Activated CD4-positive, CD25-positive, alpha-beta regulatory T cell treated with anti-CD3 and anti-CD28 coated beads, Interleukin-2, amount 50 U/mL, for 16 hours (primary cell): ENCODE data around the gene PDXDC1.
"Not testable (repeated sequence)": the region's sequence is repeated elsewhere in the genome, so short reads cannot be mapped to it uniquely, and the experiment has no call there.

Experiments
- DNase-seq: peaks from one replicate; pipeline ENCODE4 v3.0.0-alpha.2; 2020; ENCODE audit warnings: low read depth, low spot score

Gene PDXDC1

DNA sequence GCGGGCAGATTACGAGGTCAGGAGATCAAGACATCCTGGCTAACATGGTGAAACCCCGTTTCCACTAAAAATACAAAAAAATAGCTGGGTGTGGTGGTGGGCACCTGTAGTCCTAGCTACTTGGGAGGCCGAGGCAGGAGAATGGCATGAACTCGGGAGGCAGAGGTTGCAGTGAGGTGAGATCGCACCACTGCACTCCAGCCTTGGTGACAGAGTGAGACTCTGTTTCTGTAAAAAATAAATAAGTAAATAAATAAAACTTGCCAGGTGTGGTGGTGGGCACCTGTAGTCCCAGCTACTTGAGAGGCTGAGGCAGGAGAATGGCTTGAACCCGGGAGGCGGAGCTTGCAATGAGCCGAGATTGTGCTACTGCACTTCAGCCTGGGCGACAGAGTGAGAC, 38.1 kb downstream of the PDXDC1 start:
- not testable (repeated sequence) for DNase-seq

DNA sequence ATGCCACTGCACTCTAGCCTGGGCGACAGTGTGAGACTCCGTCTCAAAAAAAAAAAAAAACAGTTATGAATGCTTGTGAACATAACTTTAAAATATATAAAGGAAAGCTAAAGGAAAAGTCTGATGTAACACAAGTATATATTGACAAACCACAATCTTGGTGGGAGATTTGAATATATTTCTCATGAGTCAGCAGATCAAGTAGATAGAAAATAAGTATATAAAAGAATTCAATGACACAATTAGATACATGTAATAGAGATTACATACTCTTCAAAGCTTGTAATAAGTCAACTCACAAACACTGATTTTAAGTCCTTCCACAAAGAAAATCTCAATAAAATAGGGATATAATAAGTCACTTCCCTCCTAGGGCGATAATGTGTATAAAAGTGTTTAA, 40.8 kb downstream of the PDXDC1 start:
- DNase-seq = not testable (repeated sequence)

DNA sequence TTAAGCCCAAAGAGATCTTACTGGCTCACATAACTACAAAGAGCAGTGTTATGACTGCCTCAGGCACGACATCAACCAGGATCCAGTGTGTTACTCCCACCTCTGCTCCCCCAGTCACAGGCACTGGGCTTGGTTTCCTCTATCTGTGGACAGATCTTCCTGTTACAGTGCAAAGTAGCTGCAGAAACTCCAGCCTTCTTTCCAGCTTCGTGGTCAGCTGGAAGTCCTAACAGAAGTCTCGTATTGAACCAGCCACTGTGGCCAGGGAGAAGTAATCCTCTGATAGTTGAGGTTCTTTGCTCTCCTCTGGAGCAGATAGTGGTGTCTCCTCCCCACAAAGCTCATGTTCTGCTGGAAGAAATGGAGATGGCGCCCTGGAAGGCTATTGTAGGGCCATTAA, 41.5 kb downstream of the PDXDC1 start:
- DNase-seq = not testable (repeated sequence)

DNA sequence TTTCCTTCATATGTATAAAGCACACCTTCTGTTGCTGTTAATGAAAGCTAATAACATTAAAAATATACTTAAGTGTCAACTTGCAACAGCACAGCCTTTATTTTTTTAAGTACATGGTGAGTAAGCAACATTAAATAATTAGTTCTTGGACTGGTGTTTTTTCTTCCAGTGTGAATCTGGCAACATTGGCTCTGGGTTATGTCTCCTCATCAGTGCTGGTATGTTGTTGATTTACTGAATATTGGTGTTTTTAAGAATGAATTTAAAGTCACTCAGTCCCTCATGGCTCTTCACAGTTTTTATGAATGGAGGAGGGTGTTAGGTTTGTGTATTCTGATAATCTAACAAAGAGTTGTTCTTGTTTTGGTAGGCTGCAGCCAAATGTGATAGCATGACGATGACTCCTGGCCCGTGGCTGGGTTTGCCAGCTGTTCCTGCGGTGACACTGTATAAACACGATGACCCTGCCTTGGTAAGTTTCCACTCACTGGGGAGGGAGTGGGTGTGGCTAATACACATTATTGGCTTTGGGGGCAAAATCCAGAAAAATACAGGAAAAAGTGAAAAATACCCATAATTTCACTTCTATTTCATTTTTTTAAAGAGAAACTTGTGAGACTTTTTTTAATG, 42.2 kb downstream of the PDXDC1 start:
- DNase-seq = not testable (repeated sequence)

DNA sequence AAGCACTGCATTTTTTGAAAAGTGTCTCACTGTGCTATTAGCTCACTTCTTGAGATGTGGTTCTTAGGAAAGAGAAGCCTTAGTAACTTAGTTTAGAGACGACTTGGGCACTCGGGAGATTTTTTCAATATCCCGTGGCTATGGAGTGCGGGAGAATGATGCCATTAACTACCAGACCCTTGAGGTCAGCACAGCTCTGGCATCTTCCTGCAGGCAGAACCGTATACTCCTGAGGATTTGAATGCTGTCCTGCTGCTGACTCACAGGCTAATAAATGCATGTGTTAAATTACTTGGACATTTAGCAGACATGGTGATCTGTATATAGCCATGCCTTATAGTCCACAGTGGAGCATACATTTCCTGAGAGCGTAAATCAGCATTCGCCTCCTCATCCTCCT, 46.6 kb downstream of the PDXDC1 start:
- not testable (repeated sequence) for DNase-seq

DNA sequence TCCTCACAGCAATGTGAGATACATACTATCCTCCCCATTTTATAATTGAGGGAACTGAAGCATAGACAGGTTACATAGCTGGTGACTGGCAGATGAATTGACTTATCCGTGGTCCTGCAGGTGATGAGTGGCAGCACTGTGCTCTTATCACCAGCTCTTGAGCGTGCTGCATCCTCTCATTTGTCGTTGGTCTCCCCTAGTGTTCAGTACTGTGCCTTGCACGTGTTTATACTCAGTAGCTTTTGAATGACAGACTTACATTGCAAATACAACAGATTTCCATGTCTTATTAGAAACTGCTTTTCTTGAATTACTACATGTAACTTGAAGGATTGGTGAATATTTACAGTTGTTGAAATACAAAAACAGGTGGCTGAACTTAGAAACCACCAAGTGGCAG, 47.4 kb downstream of the PDXDC1 start:
- not testable (repeated sequence) for DNase-seq

DNA sequence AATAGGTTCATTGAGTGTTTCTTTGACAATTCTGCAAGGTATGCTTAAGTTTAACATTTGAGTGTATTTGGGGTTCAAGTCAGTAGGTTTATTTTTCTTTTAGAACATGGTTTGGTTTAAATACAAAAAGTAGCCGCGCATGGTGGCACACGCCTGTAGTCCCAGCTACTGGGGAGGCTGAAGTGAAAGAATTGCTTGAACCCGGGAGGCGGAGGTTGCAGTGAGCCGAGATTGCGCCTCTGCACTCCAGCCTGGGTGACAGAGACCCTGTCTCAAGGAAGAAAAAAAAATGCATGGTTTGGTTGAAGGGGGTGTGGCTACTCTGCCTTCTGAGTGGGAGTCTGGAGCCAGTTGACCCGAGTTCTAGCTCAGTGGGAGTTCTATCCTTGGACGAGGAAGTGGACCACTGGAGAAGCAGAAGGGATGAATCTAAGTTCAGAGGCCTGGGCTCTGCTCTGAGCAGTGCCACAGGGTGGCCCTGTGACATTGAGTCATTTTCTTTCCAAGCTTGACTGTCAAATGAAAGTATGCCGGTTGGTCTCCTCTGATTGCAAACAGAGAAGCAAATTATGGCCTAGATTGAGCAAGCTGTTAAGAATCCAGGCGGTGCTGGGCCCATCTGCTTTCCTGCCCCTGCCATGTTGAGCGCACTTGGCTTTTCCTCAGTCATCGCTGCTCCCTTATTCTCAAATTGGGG, 48.7 kb downstream of the PDXDC1 start:
- DNase-seq = not testable (repeated sequence)

DNA sequence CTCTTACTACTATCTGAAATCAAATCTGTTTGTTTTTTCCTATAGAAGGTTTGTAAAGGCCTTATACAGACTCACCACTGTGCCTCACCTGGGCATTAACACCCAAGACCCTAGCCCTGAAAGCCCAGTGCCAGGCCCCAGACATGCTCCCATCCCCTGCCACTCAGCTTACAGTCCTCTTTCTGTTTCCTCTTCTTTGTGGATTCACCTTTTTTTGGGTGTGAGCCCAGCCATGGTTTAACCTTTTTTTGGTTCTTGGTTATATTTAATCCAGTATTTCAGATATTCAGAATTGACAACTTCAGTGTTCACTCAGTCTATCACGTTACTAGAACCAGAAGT, 50.0 kb downstream of the PDXDC1 start:
- DNase-seq = not testable (repeated sequence)

DNA sequence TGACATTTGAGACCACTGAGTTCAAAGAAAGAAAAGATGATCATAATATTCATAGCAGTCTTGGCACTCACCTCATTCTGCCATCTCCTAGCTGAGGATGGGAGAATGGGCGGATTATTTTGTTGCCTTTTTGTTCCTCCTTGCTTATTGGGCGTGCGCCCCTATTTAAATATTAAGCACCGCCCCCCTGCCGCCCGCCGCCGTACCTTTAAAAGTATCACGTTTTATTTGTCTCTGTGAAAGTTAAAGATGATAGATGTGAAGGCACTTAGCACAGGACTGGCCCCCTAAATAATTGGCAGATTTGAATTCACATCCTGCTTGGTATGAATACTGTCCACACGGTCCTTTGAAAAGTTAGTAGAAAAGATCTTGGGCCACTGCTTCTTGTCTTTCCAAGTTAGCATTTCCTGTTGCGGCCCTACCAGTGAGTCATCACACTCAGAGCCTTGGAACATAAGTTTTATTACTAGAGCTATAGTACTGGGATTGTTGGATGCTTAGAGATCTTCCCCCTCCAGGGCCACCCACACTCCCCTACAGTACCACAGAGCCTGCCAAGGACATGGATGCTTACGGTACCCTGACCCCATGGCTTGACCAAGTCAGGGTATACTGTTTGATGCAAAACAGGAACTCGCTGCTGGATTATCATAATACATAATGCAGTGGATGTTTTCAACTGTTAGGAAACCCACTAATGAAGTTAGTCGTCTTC, 50.6 kb downstream of the PDXDC1 start:
- DNase-seq = not testable (repeated sequence)

DNA sequence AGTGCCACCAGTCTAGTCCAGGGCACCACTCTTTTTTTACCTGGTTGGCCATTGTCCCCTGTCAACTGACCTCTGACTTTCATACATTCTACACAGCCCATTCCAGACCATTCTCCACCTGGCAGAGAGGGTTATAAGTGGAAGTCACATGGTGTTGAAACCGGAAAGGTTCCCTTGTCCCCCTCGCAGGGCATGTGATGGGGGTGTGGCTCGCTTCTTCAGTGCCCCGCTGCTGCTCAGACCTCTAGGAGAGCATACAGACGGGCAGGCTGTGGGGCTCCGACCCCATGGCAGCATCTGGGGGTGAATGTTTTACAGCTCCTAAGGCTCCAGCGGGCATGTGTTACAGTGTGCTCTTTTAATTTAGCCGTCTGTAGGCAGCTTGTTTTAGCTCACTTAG, 52.2 kb downstream of the PDXDC1 start:
- not testable (repeated sequence) for DNase-seq

DNA sequence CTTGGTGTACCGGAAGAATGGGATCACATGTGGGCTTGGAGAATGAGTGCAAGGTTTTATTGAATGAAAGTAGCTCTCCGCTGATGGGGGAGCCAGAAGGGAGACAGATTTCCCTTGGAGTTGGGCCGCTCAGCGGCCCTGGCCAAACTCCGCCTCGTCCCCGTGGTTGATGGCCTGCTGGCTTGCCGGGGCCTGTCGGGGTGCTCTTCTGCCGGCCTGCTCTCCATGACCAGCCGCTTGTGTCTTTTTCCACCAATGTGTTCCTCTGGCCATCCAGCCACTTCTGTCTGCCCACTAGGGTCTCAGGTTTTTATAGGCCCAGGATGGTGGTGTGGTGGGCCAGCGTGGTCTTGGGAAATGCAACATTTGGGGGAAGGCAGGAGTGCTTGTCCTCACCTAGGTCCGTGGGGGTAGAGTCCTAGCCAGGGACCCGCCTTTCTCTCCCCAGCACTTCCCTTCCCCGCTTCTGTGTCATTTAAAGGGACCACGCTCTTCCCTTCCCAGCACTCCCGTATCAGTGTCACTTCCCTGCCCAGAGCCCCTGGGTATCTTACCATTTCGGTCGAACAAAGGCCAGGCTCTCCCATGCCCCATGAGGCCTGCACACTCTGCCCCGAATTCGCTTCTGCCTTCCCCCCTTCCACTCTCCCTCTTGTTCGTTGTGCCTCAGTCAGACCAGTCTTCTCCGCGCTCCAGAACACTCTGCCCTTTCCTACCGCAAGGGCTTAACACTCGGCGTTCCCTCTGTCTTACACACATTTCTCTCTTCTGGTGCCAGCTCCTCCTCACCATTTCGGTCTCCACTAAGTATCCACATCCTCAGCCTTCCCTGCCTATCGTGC, 52.9 kb downstream of the PDXDC1 start:
- DNase-seq = not testable (repeated sequence)

DNA sequence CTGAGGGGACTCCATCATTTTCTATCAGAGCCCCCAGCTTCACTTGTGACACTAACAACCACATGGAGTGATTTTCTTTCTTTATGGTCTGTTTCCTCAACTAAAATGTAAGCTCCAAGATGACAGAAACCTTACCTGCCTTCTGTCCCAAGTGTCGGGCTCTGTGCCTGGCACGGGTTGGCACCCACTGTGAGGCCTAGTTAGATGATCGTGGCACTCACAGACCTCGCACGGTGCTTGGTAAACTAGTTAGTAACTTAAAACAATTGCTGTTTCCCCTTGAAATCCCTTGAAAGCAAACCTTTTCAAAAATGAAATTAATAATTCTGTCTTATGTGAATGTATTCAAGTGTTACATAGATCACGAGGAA, 53.5 kb downstream of the PDXDC1 start:
- not testable (repeated sequence) for DNase-seq

DNA sequence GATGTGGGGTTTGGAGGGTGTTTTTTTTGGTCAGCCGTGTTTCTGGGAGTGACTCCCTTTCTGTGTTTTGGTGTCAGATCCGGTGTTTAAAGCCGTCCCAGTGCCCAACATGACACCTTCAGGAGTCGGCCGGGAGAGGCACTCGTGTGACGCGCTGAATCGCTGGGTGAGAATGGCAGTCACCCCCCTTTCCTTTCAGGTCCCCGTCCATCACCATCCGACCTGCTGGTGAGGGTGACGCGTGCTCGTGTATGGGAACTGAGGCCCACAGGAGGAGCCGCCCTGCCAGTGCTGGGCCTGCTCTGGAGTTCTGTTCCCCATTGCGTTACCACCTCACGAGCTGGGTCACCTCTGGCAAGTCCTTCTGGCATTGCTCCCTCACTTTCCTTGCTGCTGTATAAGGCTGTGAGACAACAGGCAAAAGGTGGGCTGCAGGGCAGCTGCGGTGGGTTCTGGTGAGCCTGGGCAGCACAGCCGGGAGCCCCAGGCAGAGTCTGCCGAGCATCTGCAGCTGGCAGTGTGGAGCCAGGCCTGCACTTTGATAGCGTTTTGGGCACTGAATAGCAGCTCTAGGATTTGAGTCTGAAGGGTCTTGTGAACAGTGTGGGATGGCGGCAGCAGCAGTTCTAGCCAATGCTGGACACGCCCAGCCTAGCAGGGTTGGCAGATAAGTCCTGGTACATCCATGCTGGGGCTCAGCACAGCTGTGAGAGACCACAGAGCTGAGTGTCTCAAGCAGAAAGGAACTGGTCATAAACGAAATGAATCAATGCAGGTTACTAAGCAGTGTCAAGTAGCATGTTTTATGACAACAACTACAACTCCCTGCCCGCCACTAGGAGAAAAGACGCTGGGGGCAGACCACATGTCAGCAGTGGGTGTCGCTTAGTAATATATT, 54.2 kb downstream of the PDXDC1 start:
- DNase-seq = not testable (repeated sequence)

DNA sequence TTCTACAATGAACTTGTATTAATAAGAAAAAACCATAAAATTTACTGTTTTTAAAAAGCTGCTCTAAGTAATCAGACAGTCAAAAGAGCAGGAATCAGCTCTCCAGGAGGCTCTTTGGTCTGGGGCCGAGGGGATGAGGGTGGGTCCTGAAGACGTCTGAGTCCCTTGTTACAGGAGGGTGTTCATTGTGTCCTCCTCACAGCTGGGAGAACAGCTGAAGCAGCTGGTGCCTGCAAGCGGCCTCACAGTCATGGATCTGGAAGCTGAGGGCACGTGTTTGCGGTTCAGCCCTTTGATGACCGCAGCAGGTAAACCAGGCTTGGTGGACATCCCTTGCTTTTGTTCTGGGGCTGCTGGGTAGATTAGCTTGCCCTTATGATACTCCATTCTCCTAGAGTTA, 54.9 kb downstream of the PDXDC1 start:
- DNase-seq = not testable (repeated sequence)

DNA sequence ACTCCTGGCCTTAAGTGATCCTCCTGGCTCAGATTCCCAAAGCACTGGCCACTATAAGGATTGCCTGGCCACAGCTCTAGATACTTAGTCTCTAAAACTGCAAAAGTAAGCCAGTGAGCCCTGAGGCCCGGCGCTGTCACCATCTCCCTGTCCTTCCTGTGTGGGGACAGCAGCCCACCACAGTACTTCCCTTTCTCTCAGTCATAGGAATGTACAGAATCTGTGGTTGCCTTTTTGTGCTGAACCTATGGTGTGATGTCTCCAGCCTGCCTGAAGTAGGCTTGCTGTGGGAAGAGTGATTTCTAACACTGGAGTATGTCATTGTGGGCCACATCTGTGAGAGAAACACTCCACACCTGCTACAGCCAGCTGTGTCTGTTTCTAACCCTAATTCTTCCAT, 56.4 kb downstream of the PDXDC1 start:
- DNase-seq = no peak

DNA sequence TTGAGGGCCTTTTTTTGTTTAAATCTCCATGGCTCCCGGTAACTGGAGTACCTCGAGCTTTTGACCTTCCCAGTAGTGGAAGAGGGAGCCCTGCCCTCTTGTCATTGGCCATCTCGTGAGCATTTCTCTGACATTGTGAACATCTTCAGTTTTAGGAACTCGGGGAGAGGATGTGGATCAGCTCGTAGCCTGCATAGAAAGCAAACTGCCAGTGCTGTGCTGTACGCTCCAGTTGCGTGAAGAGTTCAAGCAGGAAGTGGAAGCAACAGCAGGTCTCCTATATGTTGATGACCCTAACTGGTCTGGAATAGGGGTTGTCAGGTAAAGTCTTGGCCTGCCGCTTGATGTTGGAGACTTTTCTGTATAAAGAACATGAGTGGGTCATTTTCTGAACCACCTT, 56.8 kb downstream of the PDXDC1 start:
- DNase-seq = no peak

DNA sequence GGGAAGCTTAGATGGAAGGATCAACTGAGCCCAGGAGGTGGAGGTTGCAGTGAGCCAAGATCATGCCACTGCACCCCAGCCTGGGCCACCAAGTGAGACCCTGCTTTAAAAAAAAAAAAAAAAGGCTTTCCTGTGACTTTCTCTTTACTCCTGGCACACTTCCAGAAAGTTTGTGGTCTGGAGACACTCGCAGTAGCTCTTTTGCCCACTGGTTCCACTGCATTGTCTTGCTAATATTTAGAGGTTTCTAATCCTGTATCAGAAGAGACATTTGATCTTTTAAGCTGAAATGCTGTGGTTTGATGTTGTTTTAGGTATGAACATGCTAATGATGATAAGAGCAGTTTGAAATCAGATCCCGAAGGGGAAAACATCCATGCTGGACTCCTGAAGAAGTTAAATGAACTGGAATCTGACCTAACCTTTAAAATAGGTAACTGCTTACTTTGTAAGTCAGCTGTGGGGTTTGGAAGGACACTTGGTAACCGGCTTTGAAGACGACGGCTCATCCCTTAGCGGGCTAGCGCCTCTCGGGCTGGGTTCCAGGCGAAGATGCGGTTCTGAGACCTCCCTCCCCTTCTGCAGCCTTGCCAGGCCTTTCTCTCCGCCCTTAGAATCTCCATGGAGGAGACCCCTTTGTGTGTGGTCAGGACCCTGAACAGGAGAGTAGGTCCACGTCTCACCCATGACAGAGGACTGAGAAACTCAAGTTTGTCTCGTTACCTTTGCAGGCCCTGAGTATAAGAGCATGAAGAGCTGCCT, 57.9 kb downstream of the PDXDC1 start:
- no peak for DNase-seq

DNA sequence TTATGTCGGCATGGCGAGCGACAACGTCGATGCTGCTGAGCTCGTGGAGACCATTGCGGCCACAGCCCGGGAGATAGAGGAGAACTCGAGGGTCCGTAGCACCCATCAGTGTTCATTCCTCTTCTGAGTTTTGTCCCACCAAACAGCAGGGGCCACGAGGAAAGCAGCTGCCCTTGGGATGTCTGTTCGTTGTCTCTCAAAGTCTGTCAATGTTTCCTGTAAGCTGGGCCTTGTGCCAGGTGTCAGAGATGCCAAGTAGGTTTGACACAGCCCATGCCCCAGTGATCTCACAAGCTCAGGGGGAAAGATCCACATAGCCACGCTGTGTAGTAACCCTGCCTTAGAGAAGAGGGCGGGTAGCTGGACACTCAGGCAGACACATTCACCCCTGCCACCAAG, 58.5 kb downstream of the PDXDC1 start:
- no peak for DNase-seq

DNA sequence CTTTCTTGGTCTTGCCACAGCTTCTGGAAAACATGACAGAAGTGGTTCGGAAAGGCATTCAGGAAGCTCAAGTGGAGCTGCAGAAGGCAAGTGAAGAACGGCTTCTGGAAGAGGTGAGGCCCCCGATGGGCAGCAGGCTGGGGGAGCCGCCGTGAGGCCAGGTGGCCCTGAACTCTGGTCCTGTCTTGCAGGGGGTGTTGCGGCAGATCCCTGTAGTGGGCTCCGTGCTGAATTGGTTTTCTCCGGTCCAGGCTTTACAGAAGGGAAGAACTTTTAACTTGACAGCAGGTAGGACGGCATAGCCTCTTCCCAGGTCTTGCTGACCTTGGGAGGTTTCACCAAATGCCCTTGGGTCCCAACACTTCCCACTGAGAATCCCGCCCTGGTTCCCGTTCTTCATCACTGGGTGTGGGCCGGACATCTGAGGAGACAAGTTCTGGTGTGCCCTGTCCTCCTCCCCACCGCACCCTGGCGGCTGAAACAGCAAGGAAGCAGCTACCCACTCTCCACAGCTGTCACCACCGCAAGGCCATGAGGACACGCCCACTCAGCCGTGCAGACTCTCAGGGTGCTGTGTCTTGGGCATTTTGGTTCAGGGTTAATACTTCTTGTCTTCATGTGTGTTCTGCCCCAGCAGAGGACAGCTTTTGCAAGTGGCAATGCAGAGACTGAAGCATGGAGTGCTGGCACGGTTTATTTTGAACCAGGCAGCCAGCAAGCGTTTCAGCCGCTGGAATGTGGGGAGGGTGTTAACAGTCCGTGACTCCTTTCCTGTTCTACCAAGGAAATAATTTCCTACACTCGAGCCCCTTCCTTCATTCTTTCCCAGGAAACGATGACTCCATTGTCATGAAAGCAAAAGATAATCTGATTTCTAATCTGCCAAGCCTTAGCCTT, 59.7 kb downstream of the PDXDC1 start:
- DNase-seq = no peak
